HEK293 (cell line): ENCODE measurements around the gene FAM210A.

Source experiments
- INSM2 ChIP-seq: fragments of 450-650 bp; formaldehyde crosslinking; IDR thresholded peaks from 2 replicates; pipeline ENCODE4 v1.5.1; 2016; ENCODE audit warnings: missing biosample characterization, missing genetic modification characterization
- KLF1 ChIP-seq: fragments of 450-650 bp; formaldehyde crosslinking; IDR thresholded peaks from 2 replicates; pipeline ENCODE4 v1.5.1; 2016; ENCODE audit warnings: missing biosample characterization, missing genetic modification characterization
- KLF7 ChIP-seq: fragments of 450-650 bp; formaldehyde crosslinking; IDR thresholded peaks from 2 replicates; pipeline ENCODE4 v1.5.1; 2016; ENCODE audit warnings: missing biosample characterization, missing genetic modification characterization, borderline replicate concordance
- SP7 ChIP-seq: fragments of 450-650 bp; formaldehyde crosslinking; IDR thresholded peaks from 2 replicates; pipeline ENCODE4 v1.5.1; 2016; ENCODE audit warnings: missing biosample characterization, missing genetic modification characterization
- TSHZ1 ChIP-seq: fragments of 450-650 bp; formaldehyde crosslinking; IDR thresholded peaks from 2 replicates; pipeline ENCODE4 v1.5.1; 2016; ENCODE audit warnings: missing biosample characterization, missing genetic modification characterization, borderline replicate concordance
- ZBTB11 ChIP-seq: fragments of 450-650 bp; formaldehyde crosslinking; conservative IDR thresholded peaks from 2 replicates; pipeline ENCODE4 v1.5.1; 2016; ENCODE audit warnings: low read depth, missing biosample characterization, missing genetic modification characterization
- ZBTB20 ChIP-seq: fragments of 450-650 bp; formaldehyde crosslinking; IDR thresholded peaks from 2 replicates; pipeline ENCODE4 v1.5.1; 2016; ENCODE audit warnings: missing biosample characterization, missing genetic modification characterization
- ZEB2 ChIP-seq: fragments of 450-650 bp; formaldehyde crosslinking; IDR thresholded peaks from 2 replicates; pipeline ENCODE4 v1.5.1; 2016; ENCODE audit warnings: missing biosample characterization, missing genetic modification characterization
- ZNF138 ChIP-seq: fragments of 450-650 bp; formaldehyde crosslinking; IDR thresholded peaks from 2 replicates; pipeline ENCODE4 v1.5.1; 2016; ENCODE audit warnings: missing biosample characterization, missing genetic modification characterization, borderline replicate concordance
- ZNF146 ChIP-seq: fragments of 450-650 bp; formaldehyde crosslinking; IDR thresholded peaks from 2 replicates; pipeline ENCODE4 v1.5.1; 2016; ENCODE audit warnings: missing biosample characterization, missing genetic modification characterization
- ZNF23 ChIP-seq: fragments of 450-650 bp; formaldehyde crosslinking; IDR thresholded peaks from 2 replicates; pipeline ENCODE4 v1.5.1; 2016; ENCODE audit warnings: missing biosample characterization, missing genetic modification characterization, borderline replicate concordance
- ZNF391 ChIP-seq: fragments of 450-650 bp; formaldehyde crosslinking; IDR thresholded peaks from 2 replicates; pipeline ENCODE4 v1.5.1; 2016; ENCODE audit warnings: low read depth, missing biosample characterization, missing genetic modification characterization, borderline replicate concordance
- ZNF416 ChIP-seq: fragments of 450-650 bp; formaldehyde crosslinking; IDR thresholded peaks from 2 replicates; pipeline ENCODE4 v1.5.1; 2016; ENCODE audit warnings: missing biosample characterization, missing genetic modification characterization
- ZNF433 ChIP-seq: fragments of 450-650 bp; formaldehyde crosslinking; IDR thresholded peaks from 2 replicates; pipeline ENCODE4 v1.5.1; 2016; ENCODE audit warnings: missing biosample characterization, missing genetic modification characterization, low read depth
- ZNF473 ChIP-seq: fragments of 450-650 bp; formaldehyde crosslinking; IDR thresholded peaks from 2 replicates; pipeline ENCODE4 v1.5.1; 2017; ENCODE audit warnings: missing biosample characterization, missing genetic modification characterization
- ZNF501 ChIP-seq: fragments of 450-650 bp; formaldehyde crosslinking; IDR thresholded peaks from 2 replicates; pipeline ENCODE4 v1.5.1; 2016; ENCODE audit warnings: missing biosample characterization, missing genetic modification characterization
- ZNF580 ChIP-seq: fragments of 450-650 bp; formaldehyde crosslinking; IDR thresholded peaks from 2 replicates; pipeline ENCODE4 v1.5.1; 2016; ENCODE audit warnings: missing biosample characterization, missing genetic modification characterization
- ZNF596 ChIP-seq: fragments of 450-650 bp; IDR thresholded peaks from 2 replicates; pipeline ENCODE4 v1.5.0; 2018; ENCODE audit warnings: missing biosample characterization, mild to moderate bottlenecking, missing genetic modification characterization, moderate library complexity
- ZNF610 ChIP-seq: fragments of 450-650 bp; formaldehyde crosslinking; IDR thresholded peaks from 2 replicates; pipeline ENCODE4 v1.5.1; 2016; ENCODE audit warnings: missing biosample characterization, missing genetic modification characterization, borderline replicate concordance
- ZSCAN16 ChIP-seq: fragments of 450-650 bp; formaldehyde crosslinking; IDR thresholded peaks from 2 replicates; pipeline ENCODE4 v1.5.1; 2016; ENCODE audit warnings: missing biosample characterization, missing genetic modification characterization
- TF ChIP-seq, protein P1 (sequence below): fragments of 450-650 bp; formaldehyde crosslinking; IDR thresholded peaks from 2 replicates; pipeline ENCODE4 v1.5.1; 2016; ENCODE audit warnings: missing biosample characterization, missing genetic modification characterization
- TF ChIP-seq, protein P2 (sequence below): fragments of 450-650 bp; formaldehyde crosslinking; IDR thresholded peaks from 2 replicates; pipeline ENCODE4 v1.5.1; 2016; ENCODE audit warnings: missing biosample characterization, missing genetic modification characterization
- TF ChIP-seq, protein P3 (sequence below): fragments of 450-650 bp; IDR thresholded peaks from 2 replicates; pipeline ENCODE4 v1.5.1; 2018; ENCODE audit warnings: missing biosample characterization, missing genetic modification characterization

Gene FAM210A

GRCh38 chr18:13726232-13726971, at the start of gene FAM210A, which contains the start of gene RNMT (continued):
- TF ChIP-seq, protein P1, sequence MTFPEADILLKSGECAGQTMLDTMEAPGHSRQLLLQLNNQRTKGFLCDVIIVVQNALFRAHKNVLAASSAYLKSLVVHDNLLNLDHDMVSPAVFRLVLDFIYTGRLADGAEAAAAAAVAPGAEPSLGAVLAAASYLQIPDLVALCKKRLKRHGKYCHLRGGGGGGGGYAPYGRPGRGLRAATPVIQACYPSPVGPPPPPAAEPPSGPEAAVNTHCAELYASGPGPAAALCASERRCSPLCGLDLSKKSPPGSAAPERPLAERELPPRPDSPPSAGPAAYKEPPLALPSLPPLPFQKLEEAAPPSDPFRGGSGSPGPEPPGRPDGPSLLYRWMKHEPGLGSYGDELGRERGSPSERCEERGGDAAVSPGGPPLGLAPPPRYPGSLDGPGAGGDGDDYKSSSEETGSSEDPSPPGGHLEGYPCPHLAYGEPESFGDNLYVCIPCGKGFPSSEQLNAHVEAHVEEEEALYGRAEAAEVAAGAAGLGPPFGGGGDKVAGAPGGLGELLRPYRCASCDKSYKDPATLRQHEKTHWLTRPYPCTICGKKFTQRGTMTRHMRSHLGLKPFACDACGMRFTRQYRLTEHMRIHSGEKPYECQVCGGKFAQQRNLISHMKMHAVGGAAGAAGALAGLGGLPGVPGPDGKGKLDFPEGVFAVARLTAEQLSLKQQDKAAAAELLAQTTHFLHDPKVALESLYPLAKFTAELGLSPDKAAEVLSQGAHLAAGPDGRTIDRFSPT (tag by site-specific recombination), result peak; percentile 82; the same call in 1 of the 2 replicates
- TF ChIP-seq ZNF596 (no peak), ZNF473 (tag by site-specific recombination) (no peak), KLF1 (tag by site-specific recombination) (peak; percentile 51), ZNF610 (tag by site-specific recombination) (peak; percentile 19; the same call in 1 of the 2 replicates), ZNF416 (no peak), ZNF391 (tag by site-specific recombination) (peak; percentile 35; the same call in 1 of the 2 replicates), INSM2 (tag by site-specific recombination) (0 out of 2 replicates have a peak, but pooled peaks have one; percentile 39), ZNF146 (tag by site-specific recombination) (no peak), ZNF138 (no peak), ZBTB20 (peak; percentile 84), ZNF433 (tag by site-specific recombination) (no peak), ZEB2 (tag by site-specific recombination) (0 out of 2 replicates have a peak, but pooled peaks have one; percentile 67), KLF7 (tag by site-specific recombination) (peak; percentile 17; the same call in 1 of the 2 replicates), ZBTB11 (tag by site-specific recombination) (peak; percentile 92), ZNF23 (tag by site-specific recombination) (no peak), ZNF501 (tag by site-specific recombination) (peak; percentile 64), ZNF580 (tag by site-specific recombination) (peak; percentile 62; the same call in 1 of the 2 replicates), SP7 (tag by site-specific recombination) (peak; percentile 57), ZSCAN16 (tag by site-specific recombination) (no peak), TSHZ1 (tag by site-specific recombination) (0 out of 2 replicates have a peak, but pooled peaks have one; percentile 7)
- TF ChIP-seq, protein P2, sequence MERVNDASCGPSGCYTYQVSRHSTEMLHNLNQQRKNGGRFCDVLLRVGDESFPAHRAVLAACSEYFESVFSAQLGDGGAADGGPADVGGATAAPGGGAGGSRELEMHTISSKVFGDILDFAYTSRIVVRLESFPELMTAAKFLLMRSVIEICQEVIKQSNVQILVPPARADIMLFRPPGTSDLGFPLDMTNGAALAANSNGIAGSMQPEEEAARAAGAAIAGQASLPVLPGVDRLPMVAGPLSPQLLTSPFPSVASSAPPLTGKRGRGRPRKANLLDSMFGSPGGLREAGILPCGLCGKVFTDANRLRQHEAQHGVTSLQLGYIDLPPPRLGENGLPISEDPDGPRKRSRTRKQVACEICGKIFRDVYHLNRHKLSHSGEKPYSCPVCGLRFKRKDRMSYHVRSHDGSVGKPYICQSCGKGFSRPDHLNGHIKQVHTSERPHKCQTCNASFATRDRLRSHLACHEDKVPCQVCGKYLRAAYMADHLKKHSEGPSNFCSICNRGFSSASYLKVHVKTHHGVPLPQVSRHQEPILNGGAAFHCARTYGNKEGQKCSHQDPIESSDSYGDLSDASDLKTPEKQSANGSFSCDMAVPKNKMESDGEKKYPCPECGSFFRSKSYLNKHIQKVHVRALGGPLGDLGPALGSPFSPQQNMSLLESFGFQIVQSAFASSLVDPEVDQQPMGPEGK (tag by site-specific recombination), result peak; percentile 92
- TF ChIP-seq, protein P3, sequence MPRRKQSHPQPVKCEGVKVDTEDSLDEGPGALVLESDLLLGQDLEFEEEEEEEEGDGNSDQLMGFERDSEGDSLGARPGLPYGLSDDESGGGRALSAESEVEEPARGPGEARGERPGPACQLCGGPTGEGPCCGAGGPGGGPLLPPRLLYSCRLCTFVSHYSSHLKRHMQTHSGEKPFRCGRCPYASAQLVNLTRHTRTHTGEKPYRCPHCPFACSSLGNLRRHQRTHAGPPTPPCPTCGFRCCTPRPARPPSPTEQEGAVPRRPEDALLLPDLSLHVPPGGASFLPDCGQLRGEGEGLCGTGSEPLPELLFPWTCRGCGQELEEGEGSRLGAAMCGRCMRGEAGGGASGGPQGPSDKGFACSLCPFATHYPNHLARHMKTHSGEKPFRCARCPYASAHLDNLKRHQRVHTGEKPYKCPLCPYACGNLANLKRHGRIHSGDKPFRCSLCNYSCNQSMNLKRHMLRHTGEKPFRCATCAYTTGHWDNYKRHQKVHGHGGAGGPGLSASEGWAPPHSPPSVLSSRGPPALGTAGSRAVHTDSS (tag by site-specific recombination), result peak; percentile 5; the same call in 1 of the 2 replicates
